ENCODE results near the gene PPP2R2C.

PPP2R2C gene

DNA sequence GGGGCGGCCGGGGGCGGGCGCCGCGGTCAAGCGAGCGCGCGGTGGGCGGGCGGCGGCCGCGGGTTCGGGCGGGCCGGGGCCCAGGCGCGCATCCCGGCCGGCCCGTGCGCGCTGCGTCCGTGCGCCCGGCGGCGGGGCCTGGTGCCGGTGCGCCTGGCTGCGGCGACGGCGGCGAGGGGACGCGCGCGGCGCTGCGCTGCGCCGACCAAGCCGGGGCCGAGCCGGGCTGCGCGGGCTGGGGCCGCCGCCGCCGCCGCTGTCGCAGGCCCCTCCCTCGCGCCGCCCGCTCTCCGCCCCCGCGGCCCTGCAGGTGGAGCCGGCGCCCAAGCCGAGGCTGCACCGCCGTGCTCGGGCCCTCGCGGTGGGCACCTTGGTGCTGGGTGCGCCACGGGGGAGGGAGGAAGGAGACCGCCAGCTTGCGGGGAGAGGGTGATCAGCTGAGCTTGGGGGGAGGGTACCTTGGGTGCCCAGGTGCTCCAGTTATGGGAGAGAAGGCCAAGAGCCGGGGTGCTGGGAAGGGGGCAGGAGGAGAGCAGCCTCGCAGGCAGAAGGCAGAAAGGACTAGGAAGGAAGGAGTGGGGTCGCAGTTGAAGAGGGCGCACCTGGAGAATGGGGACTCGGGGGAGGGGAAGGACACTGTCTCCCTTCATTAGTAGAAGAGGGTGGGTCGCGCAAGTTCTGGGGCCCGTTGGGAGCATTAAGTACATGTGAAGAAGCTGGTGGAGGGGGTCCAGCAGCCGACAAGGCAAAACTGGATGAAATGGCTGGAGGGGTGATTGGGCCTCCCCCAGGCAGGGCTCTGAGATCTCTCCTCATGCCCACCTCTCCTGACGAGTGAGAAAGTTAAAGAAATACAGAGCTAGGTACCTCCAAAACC lies at the start of gene PPP2R2C:
TSS of gene PPP2R2C (minus strand) at position 228 of the 877 bp plus-strand sequence. CDS start 385 bp downstream, outside the sequence.
- in situ Hi-C loops (cut with MboI; ENCODE audit: low sequenced_read_pairs), result no loop called here

DNA sequence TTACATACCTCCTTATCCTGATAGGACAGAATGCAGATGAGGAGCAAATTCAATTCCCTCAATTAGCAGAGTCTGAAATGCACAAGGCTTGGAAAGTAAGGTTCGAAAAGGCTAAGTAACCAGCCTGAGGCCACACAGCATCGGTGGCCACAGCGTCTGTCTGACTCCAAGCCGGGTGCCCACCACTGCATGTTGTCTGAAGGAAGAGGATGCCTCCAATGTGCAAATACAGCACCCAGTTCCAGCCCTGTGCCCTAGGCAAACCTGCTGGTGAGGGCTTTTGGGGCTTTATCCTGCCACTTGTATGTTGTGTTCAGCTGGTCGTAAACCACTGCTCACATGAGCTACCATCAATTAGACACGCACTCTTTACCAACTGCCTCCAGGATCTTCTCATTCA lies 48.6 kb upstream of the PPP2R2C start:
- in situ Hi-C loops (cut with MboI; ENCODE audit: low sequenced_read_pairs), result no loop called here

DNA sequence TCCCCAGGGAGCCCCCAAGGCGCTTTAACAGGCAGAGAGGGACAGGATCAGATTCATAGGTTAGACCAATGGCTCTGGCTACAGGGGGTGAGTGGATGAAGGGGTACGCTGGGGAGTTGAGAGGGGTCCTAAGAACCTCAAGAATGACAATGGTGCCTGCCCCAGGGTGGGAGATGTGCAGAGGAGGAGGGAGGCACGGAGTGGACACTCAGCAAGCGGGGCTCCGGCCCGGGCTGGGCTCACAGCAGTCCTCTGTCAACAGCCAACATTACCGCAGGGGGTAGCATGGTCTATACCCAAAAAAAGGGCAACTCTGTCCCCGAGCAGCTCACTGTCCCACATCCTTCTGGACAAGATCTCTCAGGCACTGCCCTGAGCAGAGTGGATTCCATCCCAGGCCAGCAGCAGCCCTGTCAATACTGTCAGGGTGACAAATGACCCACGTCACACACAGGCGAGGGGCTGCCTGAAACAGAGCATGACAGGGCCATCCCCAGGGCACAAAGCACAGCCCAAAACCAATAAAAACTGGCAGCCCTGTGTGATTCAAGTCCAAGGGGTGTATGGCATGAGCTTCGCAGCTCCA lies 47.7 kb upstream of the PPP2R2C start:
- in situ Hi-C loops (cut with MboI; ENCODE audit: low sequenced_read_pairs), result no loop called here

DNA sequence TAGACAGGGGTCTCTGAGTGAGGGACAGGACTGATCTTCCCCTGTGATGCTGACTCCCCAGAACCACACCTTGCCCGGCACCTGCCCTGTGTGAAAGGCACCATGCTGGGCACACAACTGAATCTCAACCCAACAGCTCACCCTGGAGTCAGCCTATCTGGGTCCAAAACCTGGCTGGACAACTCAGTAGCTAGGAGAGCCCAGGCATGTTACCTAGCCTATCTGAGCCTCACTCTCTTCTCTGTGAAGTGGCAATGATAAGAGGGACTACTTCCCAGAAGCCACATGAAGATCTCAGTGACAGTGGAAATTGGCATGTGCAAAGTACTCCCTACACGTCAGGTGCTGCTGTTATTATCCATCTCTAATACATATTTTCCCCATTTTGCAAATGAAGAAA lies 44.8 kb upstream of the PPP2R2C start:
- in situ Hi-C loops (cut with MboI; ENCODE audit: low sequenced_read_pairs), result no loop called here

DNA sequence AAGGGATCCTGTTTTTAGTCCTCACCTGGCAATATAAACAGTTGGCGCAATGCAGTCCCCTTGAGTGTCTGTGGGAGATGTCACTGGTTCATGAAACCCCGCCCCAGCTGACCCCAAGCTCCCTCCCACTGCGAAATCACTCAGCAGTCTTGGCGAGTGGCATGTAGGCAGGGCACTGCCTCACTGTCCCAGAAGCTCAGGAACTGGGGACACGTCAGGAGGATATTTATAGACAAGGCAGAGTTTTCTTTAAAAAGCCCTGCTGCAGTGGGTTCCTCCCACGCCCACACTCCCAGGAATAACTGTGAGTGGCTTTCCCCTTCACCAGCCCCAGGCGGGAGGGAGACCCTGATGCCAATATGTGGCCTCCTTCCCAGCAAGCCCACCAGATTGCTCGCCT lies 44.3 kb upstream of the PPP2R2C start:
- in situ Hi-C loops (cut with MboI; ENCODE audit: low sequenced_read_pairs), result no loop called here

DNA sequence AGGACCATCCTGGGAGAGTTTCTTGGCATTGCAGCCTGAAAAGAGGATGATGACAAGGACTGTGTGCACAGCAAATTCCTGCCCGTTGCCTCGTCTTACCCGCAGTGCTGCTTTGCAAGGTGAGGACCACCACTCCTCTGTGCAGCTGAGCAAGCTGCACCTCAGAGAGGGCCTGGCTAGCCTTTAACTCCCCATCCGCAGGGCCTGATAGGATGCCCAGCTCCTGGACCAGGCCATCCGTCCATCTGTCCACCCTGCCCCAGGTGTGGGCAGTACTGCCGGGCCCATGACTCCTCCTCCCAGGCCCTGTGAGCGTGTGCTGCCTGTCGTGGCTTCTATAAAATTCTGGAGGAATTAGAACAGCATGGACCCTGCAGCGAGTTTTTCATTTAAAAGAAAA lies 43.9 kb upstream of the PPP2R2C start:
- in situ Hi-C loops (cut with MboI; ENCODE audit: low sequenced_read_pairs), result no loop called here

DNA sequence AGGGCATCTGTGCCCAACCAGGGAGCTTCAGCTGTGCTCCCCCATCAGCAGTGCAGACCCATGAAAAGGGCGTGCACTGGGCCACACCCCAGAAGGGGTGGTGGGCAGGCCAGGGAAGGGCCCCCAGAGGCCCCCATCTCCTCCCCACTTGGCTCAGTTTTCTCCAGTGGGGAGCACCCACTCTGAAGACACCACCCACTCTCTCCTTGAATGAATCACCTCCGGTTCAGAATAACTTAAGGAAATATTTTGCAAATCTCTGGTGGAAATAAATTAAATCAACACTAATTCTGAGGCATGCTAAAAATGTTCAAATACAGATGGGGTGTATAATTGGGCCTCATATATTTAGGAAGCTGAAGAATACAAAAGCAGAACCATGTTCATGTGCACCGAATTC lies 41.3 kb upstream of the PPP2R2C start:
- in situ Hi-C loops (cut with MboI; ENCODE audit: low sequenced_read_pairs), result no loop called here

DNA sequence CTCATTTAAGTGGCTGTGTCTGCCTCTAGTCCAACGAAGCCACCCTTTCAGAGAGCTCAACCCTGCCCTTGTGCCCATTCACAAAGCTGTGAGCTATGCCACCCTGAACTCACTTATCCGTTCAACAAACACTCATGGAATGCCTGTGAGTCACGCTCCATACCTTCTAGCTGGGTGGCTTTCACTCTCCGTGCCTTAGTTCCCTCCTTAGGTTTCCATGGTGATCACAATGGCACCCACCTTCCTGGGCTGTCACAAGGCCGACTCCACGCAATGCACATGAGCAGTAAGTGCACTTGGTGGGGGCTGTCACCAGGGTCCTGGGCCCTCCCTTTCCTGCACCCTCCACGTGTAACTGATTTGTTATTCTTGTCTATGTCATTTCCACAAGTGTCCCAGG lies 37.2 kb upstream of the PPP2R2C start:
- in situ Hi-C loops (cut with MboI; ENCODE audit: low sequenced_read_pairs), result no loop called here

DNA sequence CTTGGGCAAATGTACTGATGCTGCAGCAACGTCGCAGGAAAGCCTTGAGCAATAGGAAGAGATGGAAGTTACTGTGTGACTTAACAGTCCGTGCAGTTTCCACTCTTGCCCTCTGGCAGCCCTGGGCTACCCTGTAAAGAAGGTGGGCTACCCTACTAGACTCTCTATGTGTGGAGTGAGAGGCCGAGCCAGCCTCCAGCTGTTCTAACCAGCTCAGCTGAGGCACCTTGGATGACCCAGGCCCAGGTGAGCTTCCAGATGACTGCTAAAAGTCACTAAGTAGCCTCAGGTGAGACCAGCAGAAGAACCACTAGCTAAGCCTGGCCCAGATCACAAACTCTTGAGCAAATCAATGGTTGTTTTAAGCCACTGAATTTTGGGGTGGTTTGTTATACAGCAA lies 34.9 kb upstream of the PPP2R2C start:
- in situ Hi-C loops (cut with MboI; ENCODE audit: low sequenced_read_pairs), result no loop called here

DNA sequence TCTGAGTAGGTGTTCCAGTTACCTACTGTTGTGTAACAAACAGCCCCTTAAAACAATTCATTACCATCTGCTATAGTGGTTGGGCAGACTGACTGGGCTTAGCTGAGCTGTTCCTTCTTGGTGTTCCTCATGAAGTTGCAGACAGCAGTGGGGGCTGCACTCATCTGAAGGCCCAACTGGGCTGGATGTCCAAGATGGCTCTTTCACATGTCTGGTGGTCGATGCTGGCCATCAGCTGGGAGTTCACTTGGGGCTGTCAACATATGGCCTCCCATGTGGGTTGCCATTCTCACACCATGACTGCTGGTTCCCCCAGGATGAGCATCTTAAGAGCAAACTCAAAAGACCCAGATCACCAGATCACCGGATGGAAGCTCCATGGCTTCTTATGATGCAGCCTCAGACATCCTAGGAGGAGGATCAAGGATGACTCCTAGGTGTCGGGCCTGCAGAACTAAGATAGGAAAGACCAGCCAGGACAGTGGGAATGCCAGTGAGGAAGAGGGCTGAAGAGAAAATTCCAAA lies 34.3 kb upstream of the PPP2R2C start:
- in situ Hi-C loops (cut with MboI; ENCODE audit: low sequenced_read_pairs), result no loop called here

DNA sequence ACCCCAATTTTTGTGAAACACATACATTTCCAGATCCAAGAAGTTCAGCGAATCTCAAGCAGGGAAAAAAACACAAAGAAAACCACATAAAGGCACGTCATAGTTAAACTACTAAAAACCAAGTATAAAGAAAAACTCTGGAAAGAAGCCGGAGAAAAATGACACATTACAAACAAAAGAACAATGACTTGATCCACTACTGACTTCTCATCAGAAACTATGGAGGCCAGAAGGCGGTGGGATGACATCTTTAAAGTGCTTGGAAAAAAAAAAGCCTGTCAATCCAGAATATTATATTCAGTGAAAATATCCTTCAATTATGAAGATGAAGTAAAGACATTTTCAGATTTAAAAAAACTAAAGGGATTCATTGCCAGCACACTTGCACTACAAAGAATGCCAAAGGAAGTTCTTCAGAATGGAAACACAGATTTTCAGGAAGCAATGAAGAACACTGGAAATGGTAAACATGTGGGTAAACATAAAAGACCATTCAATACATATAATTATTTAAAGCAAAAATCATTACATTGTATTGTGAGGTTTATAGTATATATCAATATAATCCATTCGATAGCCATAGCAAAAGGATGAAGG lies 32.6 kb upstream of the PPP2R2C start:
- in situ Hi-C loops (cut with MboI; ENCODE audit: low sequenced_read_pairs), result no loop called here

DNA sequence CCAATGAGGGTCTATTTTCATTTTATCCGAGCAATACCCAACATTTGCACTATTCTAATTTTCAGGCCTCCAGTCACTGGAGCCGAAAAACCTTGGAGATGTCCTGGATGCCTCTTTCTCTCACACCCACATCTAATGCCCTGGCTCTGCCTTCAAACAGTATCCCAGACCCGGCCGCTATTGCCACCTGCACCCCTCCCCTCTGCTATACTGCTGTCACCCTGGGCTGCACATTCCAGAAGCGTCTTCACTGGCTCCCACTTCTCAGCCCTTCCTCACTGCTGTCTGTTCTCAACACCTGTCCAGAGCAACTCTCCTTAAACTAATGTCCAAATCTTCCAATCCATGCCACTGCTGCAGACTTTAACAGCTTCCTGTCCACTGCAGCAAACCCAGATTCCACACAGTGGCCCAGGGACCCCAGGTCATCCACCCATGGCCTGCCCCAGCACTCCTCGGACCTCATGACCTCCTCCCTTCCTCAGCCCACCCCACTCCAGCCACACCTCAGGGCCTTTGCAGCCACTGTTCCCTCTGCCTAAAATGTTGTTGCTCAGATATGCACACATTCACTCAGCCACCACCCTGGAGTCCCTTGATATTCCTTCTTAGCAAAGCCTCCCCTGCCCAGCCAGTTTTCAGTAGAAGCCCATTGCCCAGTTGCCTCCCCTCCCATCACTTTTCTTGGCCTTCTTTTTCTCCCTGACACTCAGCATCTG lies 30.5 kb upstream of the PPP2R2C start:
- in situ Hi-C loops (cut with MboI; ENCODE audit: low sequenced_read_pairs), result no loop called here

DNA sequence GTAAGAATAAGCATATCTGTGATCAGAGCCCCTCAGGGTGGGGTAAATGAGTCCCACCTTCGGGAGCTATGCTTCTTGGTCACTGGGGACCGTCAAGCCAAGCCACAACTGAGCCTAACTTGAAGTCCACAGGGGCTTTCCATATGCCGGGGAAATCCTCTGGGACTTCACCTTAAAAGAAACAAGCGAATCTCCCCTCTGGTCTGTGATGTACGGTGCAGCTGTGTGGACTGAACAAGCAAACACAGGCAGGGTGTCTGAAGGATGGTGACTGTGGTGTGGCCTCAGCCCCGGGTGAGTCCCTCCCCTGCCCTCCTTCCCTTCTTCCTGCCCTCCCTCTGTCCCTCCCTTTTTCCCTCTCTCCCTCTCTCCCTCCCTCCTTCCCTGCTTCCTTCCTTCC lies 29.7 kb upstream of the PPP2R2C start:
- in situ Hi-C loops (cut with MboI; ENCODE audit: low sequenced_read_pairs), result no loop called here

DNA sequence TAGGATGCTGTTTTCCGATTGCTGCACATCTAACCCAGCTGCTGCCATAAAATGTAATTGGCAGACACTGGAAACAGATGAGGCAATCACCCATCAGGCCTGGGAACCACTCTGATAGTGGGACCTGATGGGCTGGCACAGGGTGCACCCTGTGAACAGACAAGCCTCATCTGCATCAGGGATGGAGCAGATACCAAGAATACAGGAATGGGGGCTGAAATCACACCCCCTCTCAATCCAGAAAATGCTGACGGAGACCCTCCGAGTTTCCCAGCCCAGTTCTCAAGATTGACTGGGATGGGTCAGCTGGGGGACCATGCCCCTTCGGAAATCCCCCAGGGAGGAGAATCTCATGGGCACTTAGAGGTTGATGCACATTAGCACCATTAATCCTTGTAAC lies 28.8 kb upstream of the PPP2R2C start:
- in situ Hi-C loops (cut with MboI; ENCODE audit: low sequenced_read_pairs), result no loop called here

DNA sequence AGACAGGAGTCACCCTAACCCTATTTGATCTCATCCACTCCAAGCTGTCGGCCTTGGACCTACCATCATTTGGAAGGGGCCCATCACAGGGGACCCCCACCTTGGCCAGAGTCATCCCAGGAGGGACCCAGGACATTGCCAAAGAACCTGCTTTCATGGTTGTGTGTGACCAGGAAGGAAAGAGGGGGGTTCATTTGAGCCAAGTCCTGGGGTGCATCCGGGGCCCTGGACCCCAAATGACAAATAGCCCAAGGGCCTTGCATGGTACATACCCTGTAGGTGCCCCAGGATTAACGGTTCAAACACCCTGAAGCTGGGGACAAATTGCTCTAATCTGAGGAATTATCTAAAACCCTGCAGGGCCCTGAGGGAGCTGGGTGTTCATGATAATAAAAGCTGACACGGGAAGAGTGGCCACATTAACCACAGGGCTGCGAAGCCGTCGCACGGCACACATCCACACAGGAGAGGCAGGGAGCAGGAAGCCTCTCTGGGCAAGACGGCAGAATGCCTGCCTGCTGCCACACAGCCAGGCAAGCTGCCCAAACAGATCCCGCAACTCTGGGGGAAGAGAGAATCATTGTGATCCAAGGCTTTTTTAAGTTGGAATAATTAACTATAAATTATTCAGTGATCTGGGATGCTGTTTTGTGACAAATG lies 28.2 kb upstream of the PPP2R2C start:
- in situ Hi-C loops (cut with MboI; ENCODE audit: low sequenced_read_pairs), result no loop called here

DNA sequence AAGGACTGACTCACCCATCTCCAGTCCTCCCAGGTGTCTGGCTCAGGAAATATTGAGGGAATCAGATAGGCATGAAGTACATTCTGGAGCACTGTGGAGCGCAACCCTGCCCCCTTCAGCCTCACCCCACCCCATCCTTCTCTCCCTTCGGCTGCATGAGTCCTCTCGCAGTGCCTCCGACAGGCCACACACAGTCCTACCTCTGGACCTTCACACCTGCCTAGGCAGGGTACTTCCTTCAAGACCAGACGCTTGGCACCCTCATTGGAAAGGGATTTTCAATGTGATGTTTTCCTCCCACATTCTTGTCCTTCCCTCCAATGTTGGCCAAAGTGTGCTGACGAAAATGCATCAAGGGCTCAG lies 26.8 kb upstream of the PPP2R2C start:
- in situ Hi-C loops (cut with MboI; ENCODE audit: low sequenced_read_pairs), result no loop called here

DNA sequence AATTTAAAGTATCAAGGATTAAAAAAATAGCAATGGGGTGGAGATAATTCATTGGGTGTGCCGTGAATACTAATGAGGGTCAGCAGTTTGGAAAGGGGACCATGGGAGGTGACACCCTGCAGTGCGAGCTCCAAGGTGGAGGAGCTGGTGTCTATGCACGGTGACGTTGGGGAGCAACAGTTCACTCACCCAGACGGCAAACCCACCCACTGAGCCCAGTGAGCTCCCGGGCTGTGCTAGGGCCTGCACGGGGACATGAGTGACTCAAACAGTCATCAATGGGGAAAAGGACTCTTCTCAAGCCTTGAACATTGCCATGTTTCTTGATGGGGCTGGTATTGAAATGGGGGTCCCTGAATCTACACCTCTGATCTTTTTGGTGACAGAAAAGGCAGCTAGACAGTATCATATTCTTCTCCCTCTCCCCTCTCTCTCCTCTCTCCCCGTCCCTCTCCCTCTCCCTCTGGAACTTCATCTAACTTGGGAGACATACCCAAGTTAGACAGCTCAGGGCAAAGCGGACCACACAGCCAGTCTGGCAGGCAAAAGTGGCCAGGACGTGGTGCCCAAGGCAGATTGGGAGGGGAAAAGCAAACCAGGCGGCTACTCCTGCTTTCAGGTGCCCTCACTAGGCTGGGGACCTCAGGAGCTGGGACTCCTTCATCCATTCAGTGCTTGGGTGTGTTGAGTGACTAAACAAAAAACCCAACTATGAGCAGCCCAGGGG lies 26.3 kb upstream of the PPP2R2C start:
- in situ Hi-C loops (cut with MboI; ENCODE audit: low sequenced_read_pairs), result no loop called here

DNA sequence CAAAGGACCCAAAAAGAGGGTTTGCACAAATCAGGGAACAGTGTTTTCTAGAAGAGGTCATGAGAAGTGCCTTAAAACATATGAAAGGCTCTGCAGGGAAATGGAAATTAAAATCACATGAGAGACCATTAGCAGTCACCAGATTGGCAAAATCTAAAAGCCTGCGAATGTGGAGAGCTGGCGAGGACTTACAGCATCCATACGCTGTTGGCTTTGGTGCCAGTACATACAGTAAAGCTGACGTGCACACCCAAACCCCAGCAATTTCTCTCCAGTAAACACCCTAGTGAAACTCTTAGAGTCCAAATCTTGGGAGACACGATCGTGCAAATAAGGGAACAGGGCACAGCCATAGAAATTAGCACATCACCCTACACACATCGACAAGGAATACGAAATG lies 25.4 kb upstream of the PPP2R2C start:
- in situ Hi-C loops (cut with MboI; ENCODE audit: low sequenced_read_pairs), result no loop called here

DNA sequence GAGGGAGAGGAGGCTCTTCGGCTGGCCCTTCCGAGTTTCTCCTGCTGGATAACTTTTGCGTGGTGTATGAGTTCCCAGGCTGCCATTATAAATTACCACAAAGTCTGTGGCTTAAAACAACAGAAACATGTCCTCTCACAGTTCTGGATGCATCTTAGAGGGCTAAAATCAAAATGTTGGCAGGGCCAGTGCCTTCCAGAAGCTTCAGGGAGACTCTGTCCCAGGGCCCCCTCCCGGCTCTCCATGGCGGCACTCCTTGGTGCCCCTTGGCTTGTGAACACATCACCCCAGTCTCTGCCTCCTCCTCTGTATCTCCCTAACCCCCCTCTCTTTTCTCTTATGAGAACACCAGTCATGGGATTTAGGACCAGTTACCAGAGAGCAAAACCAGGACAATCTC lies 23.3 kb upstream of the PPP2R2C start:
- in situ Hi-C loops (cut with MboI; ENCODE audit: low sequenced_read_pairs), result no loop called here

DNA sequence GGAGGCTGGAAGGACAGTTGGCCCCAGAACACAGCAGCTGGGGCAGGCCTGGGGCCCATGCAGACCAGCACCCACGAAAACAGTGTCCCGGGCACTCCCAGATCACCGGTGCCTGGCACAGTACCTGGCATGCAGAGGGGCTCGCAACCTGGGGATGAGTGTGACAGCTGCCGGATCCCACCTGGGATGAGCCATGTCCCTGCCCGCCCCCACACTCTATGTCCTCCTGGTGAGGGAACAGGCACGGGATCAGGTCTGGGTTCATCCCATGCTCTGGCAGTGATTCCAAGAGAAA lies 22.8 kb upstream of the PPP2R2C start:
- in situ Hi-C loops (cut with MboI; ENCODE audit: low sequenced_read_pairs), result no loop called here
